Measurements from ENCODE around the gene WDR91. TPM values are rescaled to one million over a fixed set of nuclear protein-coding genes. Genes with fewer than 3 reads are reported as not detected.
A peak's percentile ranks its signal among the peaks of the same experiment; 100 is the strongest.

The WDR91 gene
- total and polyA plus RNA-seq, 3 experiments from 2014 or later, result 5.7 to 27.7 (median 25.1) TPM

- Histone ChIP-seq H3K27ac (ENCODE audit: low read depth, low read length) (peak overlapping the region; percentile 86), H3K4me1 (ENCODE audit: insufficient read depth, low read length) (peaks cover 15% of the 10 kb centered on the region), H3K9me3 (ENCODE audit: low read length) (no peaks in the 10 kb centered on the region), H3K36me3 (ENCODE audit: insufficient read depth, low read length) (no peaks in the 10 kb centered on the region), H3K4me3 (ENCODE audit: low read length) (peak overlapping the region; percentile 68), H3K27me3 (ENCODE audit: insufficient read depth, low read length, poor library complexity, severe bottlenecking) (no peaks in the 10 kb centered on the region)
- Mint-ChIP-seq H3K27ac (peak overlapping the region; percentile 86 to 99 (median 99)), H3K9me3 (no peaks in the 10 kb centered on the region), H3K36me3 (peaks cover 0 to 27% (median 5%) of the 10 kb centered on the region in 3 donors), H3K4me1 (peaks cover 26 to 50% (median 33%) of the 10 kb centered on the region in 3 donors), H3K4me3 (peak overlapping the region; percentile 90 to 97 (median 95)), H3K27me3 (no peaks in the 10 kb centered on the region)
- no peak for DNase-seq
- ChIA-PET POLR2A (interaction anchor here (0.7 to 2.6 kb wide), 6 partner anchors 40 to 752 kb away, joined by 3 to 14 read pairs (median 4); partner anchors contain the start of genes AGBL3, AKR1B1, CYREN and TMEM140), CTCF (interaction anchor here (0.8 to 3.6 kb wide), 7 partner anchors 10 to 224 kb away, joined by 3 to 15 read pairs (median 4); partner anchors contain the start of gene CYREN)
Observed at GRCh38 chr7:135210888-135211178, 493 bp downstream of the WDR91 start.

GRCh38 chr7:135209225-135209834, 2.0 kb downstream of the WDR91 start:
- H3K4me1 ChIP-seq (ENCODE audit: insufficient read depth, low read length), result peaks cover 15% of the 10 kb centered on the region
- H3K9me3 ChIP-seq (ENCODE audit: low read length), result no peaks in the 10 kb centered on the region
- H3K4me3 ChIP-seq (ENCODE audit: low read length), result no peak overlapping the region
- no peaks in the 10 kb centered on the region for H3K27me3 ChIP-seq (ENCODE audit: insufficient read depth, low read length, poor library complexity, severe bottlenecking)
- H3K36me3 ChIP-seq (ENCODE audit: insufficient read depth, low read length), result peaks cover 2% of the 10 kb centered on the region
- POLR2A ChIA-PET, result interaction anchor here (0.6 to 1.2 kb wide), 3 partner anchors 14 to 345 kb away, joined by 3 to 4 read pairs (median 4); partner anchors contain the start of gene TMEM140
- Mint-ChIP-seq H3K27me3 (no peaks in the 10 kb centered on the region), H3K36me3 (peaks cover 0 to 38% (median 9%) of the 10 kb centered on the region in 3 donors), H3K9me3 (no peaks in the 10 kb centered on the region), H3K4me3 (peak overlapping the region in 4 of 7 donors; percentile 8 to 76 (median 58)), H3K27ac (peak overlapping the region in 1 of 8 donors; percentile 40), H3K4me1 (peaks cover 28 to 58% (median 33%) of the 10 kb centered on the region in 3 donors)
- H3K27ac ChIP-seq (ENCODE audit: low read depth, low read length), result no peak overlapping the region
- CTCF ChIA-PET, result interaction anchor here (0.8 to 3.6 kb wide), 3 partner anchors 27 to 224 kb away, joined by 3 to 15 read pairs (median 4); partner anchors contain the start of gene CYREN
- no peak for DNase-seq

- Histone ChIP-seq H3K4me1 (ENCODE audit: insufficient read depth, low read length) (peaks cover 15% of the 10 kb centered on the region), H3K9me3 (ENCODE audit: low read length) (no peaks in the 10 kb centered on the region), H3K27ac (ENCODE audit: low read depth, low read length) (no peak overlapping the region), H3K27me3 (ENCODE audit: insufficient read depth, low read length, poor library complexity, severe bottlenecking) (no peaks in the 10 kb centered on the region), H3K36me3 (ENCODE audit: insufficient read depth, low read length) (peaks cover 13% of the 10 kb centered on the region), H3K4me3 (ENCODE audit: low read length) (no peak overlapping the region)
- Mint-ChIP-seq H3K4me1 (peaks cover 33 to 64% (median 39%) of the 10 kb centered on the region in 3 donors), H3K4me3 (peak overlapping the region in 3 of 7 donors; percentile 37 to 76 (median 68)), H3K27me3 (no peaks in the 10 kb centered on the region), H3K36me3 (peaks cover 0 to 49% (median 14%) of the 10 kb centered on the region in 3 donors), H3K27ac (peak overlapping the region in 5 of 8 donors; percentile 40 to 98 (median 63)), H3K9me3 (no peaks in the 10 kb centered on the region)
- ChIA-PET CTCF (no interaction called here), POLR2A (interaction anchor here (0.5 kb wide), 1 partner anchor 10 kb away, joined by 3 read pairs; no protein-coding TSS in a partner anchor)
- no peak for DNase-seq
Observed at GRCh38 chr7:135208102-135208793, 3.1 kb downstream of the WDR91 start.

- CTCF ChIA-PET, result no interaction called here
- no peak for DNase-seq
- Mint-ChIP-seq H3K36me3 (peaks cover 0 to 55% (median 17%) of the 10 kb centered on the region in 3 donors), H3K9me3 (no peaks in the 10 kb centered on the region), H3K4me1 (peaks cover 34 to 70% (median 43%) of the 10 kb centered on the region in 3 donors), H3K27ac (peak overlapping the region in 2 of 8 donors; percentile 33 to 40), H3K4me3 (peak overlapping the region in 2 of 7 donors; percentile 20 to 53), H3K27me3 (no peaks in the 10 kb centered on the region)
- no peak overlapping the region for H3K27ac ChIP-seq (ENCODE audit: low read depth, low read length)
- POLR2A ChIA-PET, result no interaction called here
- H3K27me3 ChIP-seq (ENCODE audit: insufficient read depth, low read length, poor library complexity, severe bottlenecking), result no peaks in the 10 kb centered on the region
- no peaks in the 10 kb centered on the region for H3K9me3 ChIP-seq (ENCODE audit: low read length)
- H3K4me3 ChIP-seq (ENCODE audit: low read length), result no peak overlapping the region
- H3K4me1 ChIP-seq (ENCODE audit: insufficient read depth, low read length), result peaks cover 15% of the 10 kb centered on the region
- peaks cover 14% of the 10 kb centered on the region for H3K36me3 ChIP-seq (ENCODE audit: insufficient read depth, low read length)
Observed at GRCh38 chr7:135207406-135208101, 3.8 kb downstream of the WDR91 start.

- CTCF ChIA-PET, result interaction anchor here (1.3 kb wide), 1 partner anchor 221 kb away, joined by 3 read pairs; the partner anchor contains the start of gene AGBL3
Observed at GRCh38 chr7:135206941-135207391, 4.4 kb downstream of the WDR91 start.

GRCh38 chr7:135205850-135206249, 5.5 kb downstream of the WDR91 start:
- ChIA-PET CTCF (interaction anchor here (0.5 to 1.3 kb wide), 3 partner anchors 35 to 220 kb away, joined by 3 to 4 read pairs (median 3); partner anchors contain the start of gene AGBL3), POLR2A (interaction anchor here (0.8 kb wide), 1 partner anchor 480 kb away, joined by 3 read pairs; no protein-coding TSS in a partner anchor)
- no peak for DNase-seq
- H3K27me3 ChIP-seq (ENCODE audit: insufficient read depth, low read length, poor library complexity, severe bottlenecking), result no peaks in the 10 kb centered on the region
- H3K9me3 ChIP-seq (ENCODE audit: low read length), result no peaks in the 10 kb centered on the region
- H3K36me3 ChIP-seq (ENCODE audit: insufficient read depth, low read length), result peaks cover 21% of the 10 kb centered on the region
- H3K27me3 Mint-ChIP-seq, result no peaks in the 10 kb centered on the region
- H3K4me1 ChIP-seq (ENCODE audit: insufficient read depth, low read length), result peaks cover 15% of the 10 kb centered on the region
- H3K36me3 Mint-ChIP-seq, result peaks cover 4 to 66% (median 21%) of the 10 kb centered on the region in 3 donors
- H3K4me3 Mint-ChIP-seq, result no peak overlapping the region
- no peak overlapping the region for H3K27ac ChIP-seq (ENCODE audit: low read depth, low read length)
- H3K27ac Mint-ChIP-seq, result peak overlapping the region in 1 of 8 donors; percentile 71
- H3K9me3 Mint-ChIP-seq, result no peaks in the 10 kb centered on the region
- no peak overlapping the region for H3K4me3 ChIP-seq (ENCODE audit: low read length)
- H3K4me1 Mint-ChIP-seq, result peaks cover 33 to 76% (median 47%) of the 10 kb centered on the region in 3 donors

More at GRCh38 chr7:135206941-135207391, 4.4 kb downstream of the WDR91 start:
- H3K9me3 ChIP-seq (ENCODE audit: low read length), result no peaks in the 10 kb centered on the region
- no peak overlapping the region for H3K4me3 ChIP-seq (ENCODE audit: low read length)
- Mint-ChIP-seq H3K27ac (peak overlapping the region in 2 of 8 donors; percentile 33 to 38), H3K9me3 (no peaks in the 10 kb centered on the region), H3K27me3 (no peaks in the 10 kb centered on the region), H3K36me3 (peaks cover 0 to 61% (median 17%) of the 10 kb centered on the region in 3 donors), H3K4me1 (peaks cover 36 to 75% (median 46%) of the 10 kb centered on the region in 3 donors), H3K4me3 (peak overlapping the region in 2 of 7 donors; percentile 20 to 53)
- H3K27me3 ChIP-seq (ENCODE audit: insufficient read depth, low read length, poor library complexity, severe bottlenecking), result no peaks in the 10 kb centered on the region
- POLR2A ChIA-PET, result no interaction called here
- peaks cover 14% of the 10 kb centered on the region for H3K36me3 ChIP-seq (ENCODE audit: insufficient read depth, low read length)
- no peak overlapping the region for H3K27ac ChIP-seq (ENCODE audit: low read depth, low read length)
- no peak for DNase-seq
- peaks cover 15% of the 10 kb centered on the region for H3K4me1 ChIP-seq (ENCODE audit: insufficient read depth, low read length)

- Mint-ChIP-seq H3K9me3 (no peaks in the 10 kb centered on the region), H3K4me1 (peaks cover 25 to 71% (median 40%) of the 10 kb centered on the region in 3 donors), H3K36me3 (peaks cover 4 to 71% (median 21%) of the 10 kb centered on the region in 3 donors), H3K27me3 (no peaks in the 10 kb centered on the region), H3K4me3 (no peak overlapping the region), H3K27ac (peak overlapping the region in 2 of 8 donors; percentile 64 to 79)
- H3K27ac ChIP-seq (ENCODE audit: low read depth, low read length), result no peak overlapping the region
- no peak overlapping the region for H3K4me3 ChIP-seq (ENCODE audit: low read length)
- POLR2A ChIA-PET, result no interaction called here
- no peaks in the 10 kb centered on the region for H3K9me3 ChIP-seq (ENCODE audit: low read length)
- no peaks in the 10 kb centered on the region for H3K27me3 ChIP-seq (ENCODE audit: insufficient read depth, low read length, poor library complexity, severe bottlenecking)
- CTCF ChIA-PET, result interaction anchor here (1.3 kb wide), 1 partner anchor 218 kb away, joined by 4 read pairs; no protein-coding TSS in a partner anchor
- no peak for DNase-seq
- peaks cover 27% of the 10 kb centered on the region for H3K36me3 ChIP-seq (ENCODE audit: insufficient read depth, low read length)
- peaks cover 9% of the 10 kb centered on the region for H3K4me1 ChIP-seq (ENCODE audit: insufficient read depth, low read length)
Observed at GRCh38 chr7:135204876-135205275, 6.5 kb downstream of the WDR91 start.

Measured in CD8-positive, alpha-beta memory T cell (primary cell).